ENCODE data around the gene HLA-DRB1. TPM values are rescaled to one million over a fixed set of nuclear protein-coding genes. Genes with fewer than 3 reads are reported as not detected.

The HLA-DRB1 gene
- polyA plus RNA-seq, 3 donors = 23.4 to 61.1 (median 49.0) TPM

Other genes with a start within 250 kb of the HLA-DRB1 start
- under 1 TPM; 0.13 to 0.34 (median 0.20) TPM for gene TSBP1, start 217.9 kb downstream of the HLA-DRB1 start, polyA plus RNA-seq (ENCODE audit: insufficient read length in 3 of 3)
- 1 to 10 TPM; 1.0 to 1.9 (median 1.3) TPM for gene BTNL2, start 182.7 kb downstream of the HLA-DRB1 start, polyA plus RNA-seq (ENCODE audit: insufficient read length in 3 of 3)
- 10 to 100 TPM; 54.9 to 97.8 (median 56.4) TPM for gene HLA-DRA, start 150.0 kb downstream of the HLA-DRB1 start, polyA plus RNA-seq (ENCODE audit: insufficient read length in 3 of 3)
- gene HLA-DRB5, start 59.6 kb downstream of the HLA-DRB1 start, polyA plus RNA-seq (ENCODE audit: insufficient read length in 3 of 3) = 10 to 100 TPM in 2 of 3 donors, 1 to 10 TPM in 1; 2.0 to 26.9 (median 13.3) TPM
- gene HLA-DQA1, start 47.6 kb upstream of the HLA-DRB1 start, polyA plus RNA-seq (ENCODE audit: insufficient read length in 3 of 3) = 1 to 10 TPM; 1.8 to 7.9 (median 2.8) TPM
- 10 to 100 TPM in 1 of 3 donors, 1 to 10 TPM in 2; 6.9 to 11.4 (median 7.7) TPM for gene HLA-DQB1, start 76.8 kb upstream of the HLA-DRB1 start, polyA plus RNA-seq (ENCODE audit: insufficient read length in 3 of 3)
- 1 to 10 TPM in 1 of 3 donors, under 1 TPM in 1, not detected in 1; 0.37 to 1.4 TPM for gene HLA-DQA2, start 151.5 kb upstream of the HLA-DRB1 start, polyA plus RNA-seq (ENCODE audit: insufficient read length in 3 of 3)
- gene HLA-DQB2, start 173.7 kb upstream of the HLA-DRB1 start, polyA plus RNA-seq (ENCODE audit: insufficient read length in 3 of 3) = 1 to 10 TPM in 1 of 3 donors, under 1 TPM in 1, not detected in 1; 0.57 to 1.8 TPM
- under 1 TPM; 0.10 to 0.21 (median 0.16) TPM for gene HLA-DOB, start 227.2 kb upstream of the HLA-DRB1 start, polyA plus RNA-seq (ENCODE audit: insufficient read length in 3 of 3)
- gene TAP2, start 248.9 kb upstream of the HLA-DRB1 start, polyA plus RNA-seq (ENCODE audit: insufficient read length in 3 of 3) = 10 to 100 TPM in 1 of 3 donors, 1 to 10 TPM in 2; 9.4 to 19.7 (median 9.5) TPM